ENCODE data around the gene ZNF516. TPM values are rescaled to one million over a fixed set of nuclear protein-coding genes. Genes with fewer than 3 reads are reported as not detected.

ZNF516 gene
- total RNA-seq, 1 experiment from 2014 or later: 25.5 TPM

- Mint-ChIP-seq H3K4me1 (ENCODE audit: low read depth, unreplicated experiment) (no peaks in the 10 kb centered on the region), H3K27me3 (ENCODE audit: insufficient read depth, unreplicated experiment) (peaks cover 8% of the 10 kb centered on the region), H3K36me3 (ENCODE audit: insufficient read depth, unreplicated experiment) (no peaks in the 10 kb centered on the region), H3K9me3 (ENCODE audit: unreplicated experiment) (no peaks in the 10 kb centered on the region), H3K27ac (ENCODE audit: unreplicated experiment) (no peak overlapping the region), H3K4me3 (ENCODE audit: unreplicated experiment) (no peak overlapping the region)
- ChIA-PET CTCF (no interaction called here), POLR2A (no interaction called here)
- no peak for DNase-seq
- Histone ChIP-seq H3K4me1 (no peaks in the 10 kb centered on the region), H3K4me3 (ENCODE audit: low read depth, low read length) (no peak overlapping the region), H3K9me3 (no peaks in the 10 kb centered on the region), H3K27me3 (replicated peaks; ENCODE audit: control insufficient read depth, insufficient read depth, low read length) (no peaks in the 10 kb centered on the region), H3K36me3 (ENCODE audit: control insufficient read depth, insufficient read depth, low read length) (no peaks in the 10 kb centered on the region)
- no peak for TF ChIP-seq CTCF (IDR thresholded peaks at IDR 0.05; ENCODE audit: insufficient read depth in 1 of 2, low read depth in 1 of 2, low read length in 1 of 2, severe bottlenecking in 1 of 2, unreplicated experiment in 1 of 2)
- intact Hi-C loops (cut with micrococcal nuclease; ENCODE audit: unreplicated experiment): no loop called here
- BruUV-seq (replicated peaks): no TSS peak
Observed at GRCh38 chr18:76339246-76339620, 155.8 kb downstream of the ZNF516 start.

DNA sequence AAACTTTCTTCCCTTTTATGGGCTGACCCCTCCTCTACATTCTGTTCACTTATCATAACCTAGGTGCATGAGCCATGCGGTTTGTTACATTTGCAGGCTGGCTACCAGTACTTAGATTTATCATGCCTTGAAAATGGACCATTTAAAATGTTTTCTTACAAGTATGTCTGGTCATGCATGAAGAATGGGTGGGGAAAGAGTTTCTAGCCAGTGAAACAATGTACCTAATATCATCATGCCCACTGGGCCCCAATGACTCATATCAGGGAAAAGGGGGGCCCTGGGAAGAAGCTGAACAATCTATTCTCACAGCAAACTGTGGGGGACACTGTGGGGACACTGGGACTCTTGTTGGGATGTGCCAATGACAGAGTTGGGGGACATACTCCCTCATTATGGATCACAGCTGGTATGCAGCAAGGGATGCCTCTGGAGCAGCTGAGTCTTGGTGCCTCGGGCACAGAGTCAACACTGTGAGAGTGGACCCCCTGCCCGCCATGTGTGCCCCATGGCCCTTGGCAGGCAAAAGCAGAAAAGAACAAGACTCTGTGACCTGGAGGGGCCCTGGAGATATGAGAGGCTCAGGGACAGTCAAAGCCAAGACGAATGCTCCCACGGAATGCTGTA is 156.3 kb downstream of the ZNF516 start:
- no peaks in the 10 kb centered on the region for H3K36me3 Mint-ChIP-seq (ENCODE audit: insufficient read depth, unreplicated experiment)
- CTCF ChIA-PET: no interaction called here
- no peaks in the 10 kb centered on the region for H3K4me1 Mint-ChIP-seq (ENCODE audit: low read depth, unreplicated experiment)
- Histone ChIP-seq H3K4me1 (no peaks in the 10 kb centered on the region), H3K27me3 (replicated peaks; ENCODE audit: control insufficient read depth, insufficient read depth, low read length) (no peaks in the 10 kb centered on the region), H3K4me3 (ENCODE audit: low read depth, low read length) (no peak overlapping the region), H3K36me3 (ENCODE audit: control insufficient read depth, insufficient read depth, low read length) (no peaks in the 10 kb centered on the region), H3K9me3 (no peaks in the 10 kb centered on the region)
- DNase-seq: no peak
- intact Hi-C loops (cut with micrococcal nuclease; ENCODE audit: unreplicated experiment): no loop called here
- peaks cover 8% of the 10 kb centered on the region for H3K27me3 Mint-ChIP-seq (ENCODE audit: insufficient read depth, unreplicated experiment)
- POLR2A ChIA-PET: no interaction called here
- TF ChIP-seq CTCF (IDR thresholded peaks at IDR 0.05; ENCODE audit: insufficient read depth in 1 of 2, low read depth in 1 of 2, low read length in 1 of 2, severe bottlenecking in 1 of 2, unreplicated experiment in 1 of 2): no peak
- no peak overlapping the region for H3K27ac Mint-ChIP-seq (ENCODE audit: unreplicated experiment)
- no TSS peak for BruUV-seq (replicated peaks)
- no peaks in the 10 kb centered on the region for H3K9me3 Mint-ChIP-seq (ENCODE audit: unreplicated experiment)
- H3K4me3 Mint-ChIP-seq (ENCODE audit: unreplicated experiment): no peak overlapping the region

GRCh38 chr18:76338088-76338487 is 157.0 kb downstream of the ZNF516 start:
- H3K36me3 ChIP-seq (ENCODE audit: control insufficient read depth, insufficient read depth, low read length): no peaks in the 10 kb centered on the region
- no TSS peak for BruUV-seq (replicated peaks)
- ChIA-PET POLR2A (no interaction called here), CTCF (no interaction called here)
- H3K9me3 ChIP-seq: no peaks in the 10 kb centered on the region
- no peak for TF ChIP-seq CTCF (IDR thresholded peaks at IDR 0.05; ENCODE audit: insufficient read depth in 1 of 2, low read depth in 1 of 2, low read length in 1 of 2, severe bottlenecking in 1 of 2, unreplicated experiment in 1 of 2)
- no peaks in the 10 kb centered on the region for H3K4me1 ChIP-seq
- intact Hi-C loops (cut with micrococcal nuclease; ENCODE audit: unreplicated experiment): no loop called here
- Mint-ChIP-seq H3K4me3 (ENCODE audit: unreplicated experiment) (no peak overlapping the region), H3K4me1 (ENCODE audit: low read depth, unreplicated experiment) (no peaks in the 10 kb centered on the region), H3K9me3 (ENCODE audit: unreplicated experiment) (no peaks in the 10 kb centered on the region), H3K27me3 (ENCODE audit: insufficient read depth, unreplicated experiment) (peaks cover 8% of the 10 kb centered on the region), H3K27ac (ENCODE audit: unreplicated experiment) (no peak overlapping the region), H3K36me3 (ENCODE audit: insufficient read depth, unreplicated experiment) (no peaks in the 10 kb centered on the region)
- no peak for DNase-seq
- no peaks in the 10 kb centered on the region for H3K27me3 ChIP-seq (replicated peaks; ENCODE audit: control insufficient read depth, insufficient read depth, low read length)
- H3K4me3 ChIP-seq (ENCODE audit: low read depth, low read length): no peak overlapping the region

All from Caco-2 (cell line).